ENCODE results near the gene MARCHF3. TPM values are rescaled to one million over a fixed set of nuclear protein-coding genes. Genes with fewer than 3 reads are reported as not detected.

MARCHF3 gene
- total and polyA plus RNA-seq, 2 donors (not counting 1 experiment from before 2014, with no cell fraction given): 8.6 to 11.6 TPM

DNA sequence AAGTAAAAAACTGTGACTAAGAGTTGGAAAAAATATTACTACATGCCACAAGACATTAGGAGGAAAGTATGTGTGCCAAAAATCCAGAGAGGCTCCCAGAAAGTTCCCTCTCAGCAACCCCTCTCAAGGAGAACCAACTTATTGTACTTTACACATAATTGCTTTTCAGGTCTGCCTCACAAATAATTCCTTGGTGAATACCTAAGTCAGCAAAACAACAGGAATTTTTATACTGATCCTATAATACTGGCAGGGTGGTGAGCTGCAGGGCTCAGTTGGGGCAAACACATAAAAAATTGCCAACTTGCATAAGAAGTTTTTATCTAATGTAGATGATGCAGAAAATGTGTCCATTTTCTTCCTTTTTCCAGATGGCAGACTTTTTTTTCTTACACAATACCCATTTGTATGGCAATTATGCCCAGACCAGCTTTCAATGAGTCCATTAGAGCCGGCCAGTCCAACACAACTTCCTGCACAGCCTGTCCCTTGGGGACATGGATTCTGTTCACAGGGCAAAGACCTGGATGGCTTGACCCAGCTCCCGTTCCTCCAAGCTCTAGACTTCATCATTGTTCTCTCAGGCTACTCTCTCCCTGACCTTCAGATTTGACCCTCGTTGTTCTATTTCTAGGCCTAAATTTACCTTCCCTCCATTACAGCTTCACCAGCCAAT lies 31.3 kb downstream of the MARCHF3 start:
- H3K4me3 ChIP-seq (replicated peaks in 1 of 4; ENCODE audit: control extremely low read depth in 1 of 4, insufficient read depth in 1 of 4, low read depth in 3 of 4, low read length in 4 of 4): no peak overlapping the region
- H3K9me3 ChIP-seq (ENCODE audit: control insufficient read depth, insufficient read depth, low read depth, low read length): no peaks in the 10 kb centered on the region
- H3K27me3 ChIP-seq (ENCODE audit: control insufficient read depth, insufficient read depth, low read length): no peaks in the 10 kb centered on the region
- no peaks in the 10 kb centered on the region for H4K20me1 ChIP-seq (ENCODE audit: control insufficient read depth, extremely low read depth, insufficient read depth, low read length)
- no peaks in the 10 kb centered on the region for H3K36me3 ChIP-seq (ENCODE audit: control insufficient read depth, insufficient read depth, low read length)
- peaks cover 8% of the 10 kb centered on the region for H3K4me1 ChIP-seq (ENCODE audit: control insufficient read depth, extremely low read depth, insufficient read depth, low read length)
- H3K9ac ChIP-seq (ENCODE audit: insufficient read depth, low read length): no peak overlapping the region
- H2AFZ ChIP-seq (ENCODE audit: low read length): no peak overlapping the region
- peaks cover 5% of the 10 kb centered on the region for H3K79me2 ChIP-seq (ENCODE audit: control insufficient read depth, insufficient read depth, low read length)
- DNase-seq (ENCODE audit: low read depth in 2 of 2): no peak
- no peak overlapping the region for H3K27ac ChIP-seq (ENCODE audit: insufficient read depth, low read length)
- TF ChIP-seq CTCF (conservative IDR thresholded peaks at IDR 0.05 in 1 of 2, IDR thresholded peaks at IDR 0.05 in 1 of 2; ENCODE audit: low read depth in 1 of 2, low read length in 2 of 2) (no peak), EZH2 (IDR thresholded peaks at IDR 0.05; ENCODE audit: low read length, missing control alignments) (no peak)
- no peak overlapping the region for H3K4me2 ChIP-seq (ENCODE audit: extremely low read depth, insufficient read depth, low read length)

GRCh38 chr5:126998201-126998631 lies 32.1 kb downstream of the MARCHF3 start:
- Histone ChIP-seq H3K4me3 (replicated peaks in 1 of 4; ENCODE audit: control extremely low read depth in 1 of 4, insufficient read depth in 1 of 4, low read depth in 3 of 4, low read length in 4 of 4) (no peak overlapping the region), H3K4me2 (ENCODE audit: extremely low read depth, insufficient read depth, low read length) (peak overlapping the region; percentile 76), H3K36me3 (ENCODE audit: control insufficient read depth, insufficient read depth, low read length) (no peaks in the 10 kb centered on the region), H3K79me2 (ENCODE audit: control insufficient read depth, insufficient read depth, low read length) (peaks cover 5% of the 10 kb centered on the region), H2AFZ (ENCODE audit: low read length) (peak overlapping the region; percentile 67), H3K4me1 (ENCODE audit: control insufficient read depth, extremely low read depth, insufficient read depth, low read length) (peaks cover 8% of the 10 kb centered on the region), H3K27me3 (ENCODE audit: control insufficient read depth, insufficient read depth, low read length) (no peaks in the 10 kb centered on the region), H3K9me3 (ENCODE audit: control insufficient read depth, insufficient read depth, low read depth, low read length) (no peaks in the 10 kb centered on the region), H3K9ac (ENCODE audit: insufficient read depth, low read length) (no peak overlapping the region), H3K27ac (ENCODE audit: insufficient read depth, low read length) (peak overlapping the region; percentile 21), H4K20me1 (ENCODE audit: control insufficient read depth, extremely low read depth, insufficient read depth, low read length) (no peaks in the 10 kb centered on the region)
- TF ChIP-seq CTCF (conservative IDR thresholded peaks at IDR 0.05 in 1 of 2, IDR thresholded peaks at IDR 0.05 in 1 of 2; ENCODE audit: low read depth in 1 of 2, low read length in 2 of 2) (no peak), EZH2 (IDR thresholded peaks at IDR 0.05; ENCODE audit: low read length, missing control alignments) (no peak)
- peak; percentile 42 to 57 for DNase-seq (ENCODE audit: low read depth in 2 of 2)

- Histone ChIP-seq H3K79me2 (ENCODE audit: control insufficient read depth, insufficient read depth, low read length) (peaks cover 5% of the 10 kb centered on the region), H2AFZ (ENCODE audit: low read length) (no peak overlapping the region), H3K27ac (ENCODE audit: insufficient read depth, low read length) (no peak overlapping the region), H3K4me3 (replicated peaks in 1 of 4; ENCODE audit: control extremely low read depth in 1 of 4, insufficient read depth in 1 of 4, low read depth in 3 of 4, low read length in 4 of 4) (no peak overlapping the region), H3K27me3 (ENCODE audit: control insufficient read depth, insufficient read depth, low read length) (no peaks in the 10 kb centered on the region), H3K9me3 (ENCODE audit: control insufficient read depth, insufficient read depth, low read depth, low read length) (no peaks in the 10 kb centered on the region), H3K9ac (ENCODE audit: insufficient read depth, low read length) (no peak overlapping the region), H3K4me1 (ENCODE audit: control insufficient read depth, extremely low read depth, insufficient read depth, low read length) (peaks cover 4% of the 10 kb centered on the region), H4K20me1 (ENCODE audit: control insufficient read depth, extremely low read depth, insufficient read depth, low read length) (no peaks in the 10 kb centered on the region), H3K36me3 (ENCODE audit: control insufficient read depth, insufficient read depth, low read length) (no peaks in the 10 kb centered on the region), H3K4me2 (ENCODE audit: extremely low read depth, insufficient read depth, low read length) (no peak overlapping the region)
- TF ChIP-seq CTCF (conservative IDR thresholded peaks at IDR 0.05 in 1 of 2, IDR thresholded peaks at IDR 0.05 in 1 of 2; ENCODE audit: low read depth in 1 of 2, low read length in 2 of 2) (no peak), EZH2 (IDR thresholded peaks at IDR 0.05; ENCODE audit: low read length, missing control alignments) (no peak)
- DNase-seq (ENCODE audit: low read depth in 2 of 2): no peak
These were observed 34.7 kb downstream of the MARCHF3 start for GRCh38 chr5:126995689-126996088.

Data from fibroblast of lung (primary cell).